Subcutaneous abdominal adipose tissue (tissue), 5 donors: ENCODE measurements around the gene MTMR3.

ENCODE experiments used
- H3K27ac ChIP-seq: one replicate; pipeline ENCODE4 v1.7.0; 2013; ENCODE audit warnings: low read depth, mild to moderate bottlenecking, inconsistent platforms, low read length, moderate library complexity
- H3K27me3 ChIP-seq, 5 donors: one replicate each; pipeline ENCODE4 v1.7.0; 2013; ENCODE audit warnings: low read length in 5 of 5, inconsistent platforms in 1 of 5; ENCODE audit not compliant: control insufficient read depth in 5 of 5, insufficient read depth in 4 of 5
- H3K36me3 ChIP-seq, 5 donors: one replicate each; pipeline ENCODE4 v1.7.0; 2013; ENCODE audit warnings: low read length in 5 of 5; ENCODE audit not compliant: control insufficient read depth in 5 of 5, insufficient read depth in 5 of 5
- H3K4me1 ChIP-seq, 5 donors: one replicate each; pipeline ENCODE4 v1.7.0; 2013; ENCODE audit warnings: low read length in 5 of 5, mild to moderate bottlenecking in 3 of 5, moderate library complexity in 1 of 5; ENCODE audit not compliant: control insufficient read depth in 5 of 5, insufficient read depth in 5 of 5
- H3K4me3 ChIP-seq, 5 donors: one replicate each; pipeline ENCODE4 v1.7.0; 2013; ENCODE audit warnings: low read length in 5 of 5, low read depth in 1 of 5
- H3K9ac ChIP-seq, 5 donors: one replicate each; pipeline ENCODE4 v1.7.0; 2013; ENCODE audit warnings: low read length in 5 of 5, mild to moderate bottlenecking in 4 of 5, moderate library complexity in 3 of 5
- H3K9me3 ChIP-seq, 5 donors: one replicate each; pipeline ENCODE4 v1.7.0; 2013; ENCODE audit warnings: low read length in 5 of 5; ENCODE audit not compliant: control insufficient read depth in 5 of 5
- donor health status: healthy.
- donor health status: healthy.
- donor health status: healthy.
- donor health status: healthy.
- donor health status: healthy.

MTMR3 gene

DNA sequence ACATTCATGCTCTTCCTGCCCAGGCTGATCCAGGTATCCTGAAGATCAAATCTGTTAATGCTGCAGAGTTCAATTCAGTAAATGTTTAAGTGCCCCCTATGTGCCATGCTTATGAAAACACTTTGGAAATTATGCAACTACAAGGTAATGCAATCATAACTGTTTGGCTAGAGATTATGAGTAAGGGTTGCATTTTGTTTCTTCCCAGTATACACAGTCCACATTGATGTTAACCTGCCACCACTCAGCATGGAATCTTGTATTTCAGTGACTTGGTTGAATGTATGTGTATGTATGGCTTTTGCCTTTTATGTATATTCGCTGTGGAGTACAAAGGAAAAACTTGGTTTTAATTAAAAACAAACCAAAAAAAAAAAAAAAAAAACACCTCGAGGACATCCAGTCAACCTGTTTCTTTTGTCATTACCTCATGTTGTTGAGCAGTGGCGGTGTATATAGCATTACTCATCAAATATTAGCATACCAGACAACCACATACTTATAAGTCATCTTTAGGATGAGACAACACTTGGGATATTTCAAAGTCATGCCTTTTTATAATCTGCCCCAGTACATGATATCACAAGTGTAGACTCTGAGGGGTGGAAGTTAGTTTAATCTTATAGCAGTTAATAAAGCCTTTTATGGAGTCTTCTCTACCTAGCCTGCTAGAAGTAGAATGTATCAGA is 111.2 kb downstream of the MTMR3 start:
- Histone ChIP-seq H3K9ac (peak overlapping the region in 1 of 5 donors; percentile 21), H3K27ac (no peak overlapping the region), H3K4me1 (peaks cover 3 to 18% (median 16%) of the 10 kb centered on the region in 5 donors), H3K36me3 (peaks cover 18 to 41% (median 20%) of the 10 kb centered on the region in 5 donors), H3K9me3 (no peaks in the 10 kb centered on the region), H3K4me3 (no peak overlapping the region), H3K27me3 (no peaks in the 10 kb centered on the region)

DNA sequence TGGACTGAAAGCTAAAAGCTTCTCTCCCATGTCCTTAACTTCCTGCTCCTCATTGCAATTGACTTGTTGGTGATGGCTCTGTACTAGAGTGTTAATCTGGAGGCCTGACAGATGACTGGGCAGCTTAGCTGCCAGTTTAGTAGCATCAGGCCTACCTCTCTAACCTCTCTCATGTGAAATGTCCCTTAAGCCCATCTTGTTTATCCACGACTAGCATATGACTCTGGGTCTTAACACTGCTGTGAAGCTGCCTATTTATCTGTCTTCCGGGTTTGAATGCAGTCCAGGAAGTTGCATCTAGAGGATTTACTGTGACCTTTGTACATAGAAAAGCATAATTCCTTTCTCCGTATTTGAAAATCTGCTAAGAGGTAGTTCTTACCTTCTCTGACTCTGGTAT is 112.0 kb downstream of the MTMR3 start:
- H3K4me3 ChIP-seq, result no peak overlapping the region
- H3K9me3 ChIP-seq, result no peaks in the 10 kb centered on the region
- peak overlapping the region in 3 of 5 donors; percentile 11 to 44 (median 20) for H3K9ac ChIP-seq
- peaks cover 3 to 21% (median 14%) of the 10 kb centered on the region in 5 donors for H3K4me1 ChIP-seq
- H3K36me3 ChIP-seq, result peaks cover 18 to 45% (median 20%) of the 10 kb centered on the region in 5 donors
- H3K27ac ChIP-seq, result no peak overlapping the region
- no peaks in the 10 kb centered on the region for H3K27me3 ChIP-seq

DNA sequence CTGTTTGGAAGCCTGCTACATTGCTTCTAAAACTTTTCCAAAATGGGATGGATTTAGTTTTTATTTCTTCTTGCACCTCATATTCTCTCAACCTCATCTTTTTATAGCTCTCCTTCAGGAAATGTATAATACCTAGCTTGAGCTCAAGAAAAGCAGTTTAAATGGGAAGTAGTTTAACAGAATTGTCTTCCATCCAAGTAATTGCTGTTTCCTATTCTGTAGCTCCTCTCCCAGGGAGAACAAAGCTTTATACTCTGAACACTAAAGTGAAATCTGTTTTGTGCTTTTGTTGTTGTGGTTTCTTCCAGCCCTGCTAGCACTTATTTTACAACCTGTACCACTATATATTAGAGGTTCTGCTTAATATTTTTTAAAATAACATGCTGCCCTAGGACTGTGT is 114.1 kb downstream of the MTMR3 start:
- Histone ChIP-seq H3K4me1 (peaks cover 3 to 21% (median 14%) of the 10 kb centered on the region in 5 donors), H3K4me3 (no peak overlapping the region), H3K27ac (no peak overlapping the region), H3K27me3 (no peaks in the 10 kb centered on the region), H3K9me3 (no peaks in the 10 kb centered on the region), H3K36me3 (peaks cover 11 to 28% (median 14%) of the 10 kb centered on the region in 5 donors), H3K9ac (no peak overlapping the region)

DNA sequence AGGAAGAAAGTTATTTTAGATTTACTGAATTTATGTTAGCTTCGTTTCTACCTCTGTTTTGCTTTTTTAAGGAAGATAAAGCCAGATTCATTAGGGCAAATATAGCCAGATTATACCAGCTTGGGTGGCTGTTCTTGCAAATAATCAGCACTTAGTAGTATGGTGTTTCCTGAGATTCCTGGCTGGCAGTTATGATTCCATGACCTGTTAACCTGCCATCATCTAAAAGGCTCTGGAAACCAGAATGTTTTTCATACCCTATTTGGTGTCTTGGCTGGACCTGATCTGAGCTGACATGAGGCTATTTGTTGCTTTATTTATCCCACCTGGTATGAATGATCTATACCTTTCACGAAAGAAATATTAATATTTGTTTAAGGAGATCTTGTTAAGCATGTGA is 114.5 kb downstream of the MTMR3 start:
- Histone ChIP-seq H3K9me3 (no peaks in the 10 kb centered on the region), H3K27ac (no peak overlapping the region), H3K9ac (no peak overlapping the region), H3K36me3 (peaks cover 9 to 29% (median 16%) of the 10 kb centered on the region in 5 donors), H3K27me3 (no peaks in the 10 kb centered on the region), H3K4me1 (peaks cover 3 to 21% (median 14%) of the 10 kb centered on the region in 5 donors), H3K4me3 (no peak overlapping the region)

DNA sequence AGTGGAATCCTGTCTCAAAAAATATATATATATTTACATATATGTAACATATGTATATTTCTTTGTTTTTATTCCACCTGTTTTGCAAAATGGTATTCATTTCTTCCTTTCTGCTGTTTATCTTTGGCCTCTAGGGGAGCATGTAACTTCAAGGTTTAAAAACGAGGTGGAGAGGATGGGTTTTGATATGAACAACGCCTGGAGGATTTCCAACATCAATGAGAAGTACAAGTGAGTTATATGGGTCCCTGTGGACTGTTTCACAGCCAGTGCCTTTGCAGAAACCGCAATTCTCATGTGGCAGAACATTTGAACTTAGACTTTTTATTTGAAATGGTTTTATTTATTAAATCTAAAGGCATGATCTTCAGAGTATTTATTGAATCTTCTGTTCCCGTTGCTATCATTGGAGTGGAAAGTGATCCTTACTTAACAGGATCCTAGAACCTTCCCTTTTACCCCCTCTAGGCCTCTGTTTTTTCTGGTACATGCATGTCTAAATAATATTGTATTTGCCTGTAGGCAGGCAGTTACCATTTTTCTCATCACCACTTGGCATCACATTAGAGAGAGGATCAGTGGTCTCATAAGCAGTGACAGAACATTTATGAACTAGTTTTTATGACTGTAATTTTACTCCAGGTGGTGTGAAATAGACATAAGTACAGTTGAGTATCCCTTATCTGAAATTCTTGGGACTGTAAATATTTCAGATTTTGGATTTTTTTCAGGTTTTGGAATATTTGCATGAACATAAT is 115.8 kb downstream of the MTMR3 start:
- no peak overlapping the region for H3K27ac ChIP-seq
- H3K4me3 ChIP-seq, result no peak overlapping the region
- H3K9ac ChIP-seq, result no peak overlapping the region
- no peaks in the 10 kb centered on the region for H3K9me3 ChIP-seq
- H3K36me3 ChIP-seq, result peaks cover 15 to 29% (median 17%) of the 10 kb centered on the region in 5 donors
- no peaks in the 10 kb centered on the region for H3K27me3 ChIP-seq
- H3K4me1 ChIP-seq, result peaks cover 3 to 22% (median 14%) of the 10 kb centered on the region in 5 donors

DNA sequence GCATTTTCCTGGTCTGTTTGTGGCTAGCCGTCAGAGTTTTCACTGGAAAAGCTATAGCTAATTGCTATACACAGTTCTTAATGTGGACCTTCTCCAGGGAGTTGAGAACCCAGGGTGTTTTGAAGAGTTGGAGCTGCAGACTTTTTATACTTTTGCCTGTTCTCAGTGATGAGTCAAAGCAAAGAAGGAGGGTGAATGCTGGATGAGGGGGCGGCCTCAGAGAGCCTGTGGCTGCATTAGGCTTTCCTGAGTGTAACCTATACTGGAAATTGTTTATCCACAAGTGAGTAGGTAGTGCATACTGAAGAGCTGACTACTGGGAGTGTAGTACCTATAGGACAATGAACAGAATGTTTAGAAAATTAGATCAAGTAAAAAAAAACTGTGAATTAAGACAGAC is 117.6 kb downstream of the MTMR3 start:
- H3K9ac ChIP-seq, result no peak overlapping the region
- H3K27me3 ChIP-seq, result no peaks in the 10 kb centered on the region
- peaks cover 0 to 25% (median 14%) of the 10 kb centered on the region in 5 donors for H3K4me1 ChIP-seq
- no peak overlapping the region for H3K27ac ChIP-seq
- H3K4me3 ChIP-seq, result no peak overlapping the region
- no peaks in the 10 kb centered on the region for H3K9me3 ChIP-seq
- H3K36me3 ChIP-seq, result peaks cover 10 to 36% (median 19%) of the 10 kb centered on the region in 5 donors

DNA sequence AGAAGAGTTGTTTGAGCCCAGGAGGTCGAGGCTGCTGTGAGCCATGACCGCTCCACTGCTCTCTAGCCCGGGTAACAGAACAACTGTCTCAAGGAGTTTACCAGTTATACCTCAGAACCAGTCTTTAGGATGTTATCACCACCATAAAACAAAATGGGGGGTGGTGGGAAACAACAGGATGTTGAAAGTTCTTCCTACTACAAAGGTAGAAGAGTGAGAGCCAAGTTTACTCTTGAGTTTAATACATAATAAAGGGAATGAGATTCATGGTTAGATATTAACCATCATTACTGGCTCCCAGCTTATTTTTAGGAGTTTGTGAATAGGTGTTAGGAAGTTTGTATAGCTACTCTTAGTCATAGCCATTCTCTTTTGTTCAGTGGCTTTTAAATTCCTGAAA is 118.5 kb downstream of the MTMR3 start:
- no peak overlapping the region for H3K4me3 ChIP-seq
- H3K4me1 ChIP-seq, result peaks cover 0 to 25% (median 14%) of the 10 kb centered on the region in 5 donors
- no peak overlapping the region for H3K9ac ChIP-seq
- H3K36me3 ChIP-seq, result peaks cover 10 to 39% (median 19%) of the 10 kb centered on the region in 5 donors
- no peaks in the 10 kb centered on the region for H3K9me3 ChIP-seq
- H3K27ac ChIP-seq, result no peak overlapping the region
- no peaks in the 10 kb centered on the region for H3K27me3 ChIP-seq

DNA sequence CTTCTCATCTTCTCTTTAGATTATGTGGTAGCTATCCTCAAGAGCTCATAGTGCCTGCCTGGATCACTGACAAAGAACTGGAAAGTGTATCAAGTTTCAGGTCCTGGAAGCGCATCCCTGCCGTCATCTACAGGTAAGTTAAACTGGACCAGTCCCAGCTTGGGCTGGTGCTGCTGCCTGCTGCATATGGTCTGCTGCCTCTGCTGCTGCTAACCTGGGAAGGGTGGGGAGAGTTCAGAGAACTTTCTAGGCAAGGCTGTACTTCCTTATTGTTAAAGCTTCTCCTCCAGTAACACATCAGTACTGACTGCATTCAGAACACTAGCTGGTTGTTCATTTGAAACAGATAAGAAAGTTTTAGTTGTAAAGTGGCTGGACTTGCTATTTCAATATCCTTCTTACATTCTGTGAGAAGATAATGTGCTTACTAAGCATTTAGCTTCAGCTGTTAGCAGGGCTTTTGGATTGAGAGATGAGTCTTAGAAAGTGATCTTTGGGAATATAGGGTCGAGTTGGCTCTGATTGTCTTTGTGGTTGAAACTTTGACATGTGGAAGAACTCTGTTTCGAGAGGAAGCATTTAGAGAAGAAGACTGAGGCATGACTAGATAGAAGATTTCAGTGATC is 120.0 kb downstream of the MTMR3 start:
- H3K36me3 ChIP-seq, result peaks cover 19 to 55% (median 32%) of the 10 kb centered on the region in 5 donors
- H3K4me3 ChIP-seq, result no peak overlapping the region
- H3K9ac ChIP-seq, result peak overlapping the region in 1 of 5 donors; percentile 7
- no peaks in the 10 kb centered on the region for H3K27me3 ChIP-seq
- no peaks in the 10 kb centered on the region for H3K9me3 ChIP-seq
- H3K27ac ChIP-seq, result no peak overlapping the region
- H3K4me1 ChIP-seq, result peaks cover 0 to 25% (median 14%) of the 10 kb centered on the region in 5 donors

DNA sequence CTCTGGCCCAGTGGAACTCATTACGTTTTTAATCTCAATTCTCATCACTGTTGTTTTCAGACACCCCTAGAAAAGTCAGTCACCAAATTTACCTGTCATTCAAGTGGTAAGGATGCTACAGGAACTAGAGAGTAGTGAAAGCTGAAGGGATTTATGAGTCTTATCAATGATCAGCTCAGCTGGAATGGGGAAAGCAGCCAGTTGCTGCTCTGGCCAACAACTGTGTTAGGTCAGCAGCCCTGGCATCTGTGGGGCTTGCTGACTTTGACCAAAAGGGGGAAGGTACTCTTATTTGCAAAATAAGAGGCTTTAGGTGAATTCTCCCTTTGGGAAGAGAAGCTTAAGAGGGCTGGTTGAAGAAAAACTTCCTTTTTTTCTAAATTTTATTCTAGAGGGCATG is 121.1 kb downstream of the MTMR3 start:
- Histone ChIP-seq H3K4me3 (no peak overlapping the region), H3K9me3 (no peaks in the 10 kb centered on the region), H3K4me1 (peaks cover 0 to 19% (median 11%) of the 10 kb centered on the region in 5 donors), H3K27me3 (no peaks in the 10 kb centered on the region), H3K9ac (no peak overlapping the region), H3K27ac (no peak overlapping the region), H3K36me3 (peaks cover 29 to 65% (median 39%) of the 10 kb centered on the region in 5 donors)

DNA sequence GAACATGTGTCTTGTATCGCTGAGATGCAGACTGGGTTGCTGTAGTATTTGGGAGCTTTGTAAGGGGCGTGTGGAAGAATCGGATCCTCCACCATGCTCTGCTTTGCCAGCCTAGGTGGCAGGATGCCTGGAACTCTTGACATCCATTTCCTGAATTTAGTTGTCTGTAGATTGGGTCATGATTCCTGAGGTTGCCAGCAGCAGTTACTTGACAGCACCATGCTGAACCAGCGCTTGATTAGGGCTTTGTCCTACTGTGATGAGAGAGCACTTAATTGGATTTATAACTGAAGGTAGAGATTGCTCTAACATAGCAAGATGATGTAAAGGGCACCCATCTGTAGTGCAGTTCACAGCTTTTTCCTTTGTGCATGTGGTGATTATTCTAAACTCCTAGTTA is 121.7 kb downstream of the MTMR3 start:
- no peak overlapping the region for H3K4me3 ChIP-seq
- no peak overlapping the region for H3K27ac ChIP-seq
- no peak overlapping the region for H3K9ac ChIP-seq
- peaks cover 0 to 15% (median 11%) of the 10 kb centered on the region in 5 donors for H3K4me1 ChIP-seq
- no peaks in the 10 kb centered on the region for H3K9me3 ChIP-seq
- no peaks in the 10 kb centered on the region for H3K27me3 ChIP-seq
- peaks cover 35 to 68% (median 43%) of the 10 kb centered on the region in 5 donors for H3K36me3 ChIP-seq
